Activated naive CD4-positive, alpha-beta T cell treated with anti-CD3 and anti-CD28 coated beads for 36 hours (primary cell): ENCODE results near the gene CRAT. TPM values are rescaled to one million over a fixed set of nuclear protein-coding genes. Genes with fewer than 3 reads are reported as not detected.

Experiments used
- CTCF ChIA-PET: fragments of 350-600 bp; sonication (Branson Sonifier 250); formaldehyde crosslinking; loops from one replicate; lab custom pipeline; 2021; ENCODE audit warnings: antibody characterized with exemption; lab: Charles Lee
- DNase-seq: peaks from one replicate; pipeline ENCODE4 v3.0.0-alpha.2; 2020
- H3K27ac Mint-ChIP-seq: one replicate; pipeline ENCODE4 v1.8.0; 2021; ENCODE audit warnings: mild to moderate bottlenecking, mixed read lengths
- H3K27me3 Mint-ChIP-seq: one replicate; pipeline ENCODE4 v1.8.0; 2021; ENCODE audit warnings: low read depth, mixed read lengths
- H3K36me3 Mint-ChIP-seq: one replicate; pipeline ENCODE4 v1.8.0; 2021; ENCODE audit warnings: low read depth, mixed read lengths
- H3K4me1 Mint-ChIP-seq: one replicate; pipeline ENCODE4 v1.8.0; 2021; ENCODE audit warnings: low read depth, mixed read lengths
- H3K4me3 Mint-ChIP-seq: one replicate; pipeline ENCODE4 v1.8.0; 2021; ENCODE audit warnings: mild to moderate bottlenecking, moderate library complexity, mixed read lengths
- H3K9me3 Mint-ChIP-seq: one replicate; pipeline ENCODE4 v1.8.0; 2021; ENCODE audit warnings: mixed read lengths
- intact Hi-C: fragments of 100-400 bp; cut with micrococcal nuclease; formaldehyde crosslinking; loops from one replicate; pipeline ENCODE4 v1.15.1; 2023
- total RNA-seq, 2 experiments: library from RNA; stranded (reverse); gene quantifications; one replicate each; pipeline ENCODE4 v1.2.3, GENCODE V29; 2021

The CRAT gene
- total RNA-seq, 2 experiments from 2014 or later, result 15.0 to 15.8 TPM

DNA sequence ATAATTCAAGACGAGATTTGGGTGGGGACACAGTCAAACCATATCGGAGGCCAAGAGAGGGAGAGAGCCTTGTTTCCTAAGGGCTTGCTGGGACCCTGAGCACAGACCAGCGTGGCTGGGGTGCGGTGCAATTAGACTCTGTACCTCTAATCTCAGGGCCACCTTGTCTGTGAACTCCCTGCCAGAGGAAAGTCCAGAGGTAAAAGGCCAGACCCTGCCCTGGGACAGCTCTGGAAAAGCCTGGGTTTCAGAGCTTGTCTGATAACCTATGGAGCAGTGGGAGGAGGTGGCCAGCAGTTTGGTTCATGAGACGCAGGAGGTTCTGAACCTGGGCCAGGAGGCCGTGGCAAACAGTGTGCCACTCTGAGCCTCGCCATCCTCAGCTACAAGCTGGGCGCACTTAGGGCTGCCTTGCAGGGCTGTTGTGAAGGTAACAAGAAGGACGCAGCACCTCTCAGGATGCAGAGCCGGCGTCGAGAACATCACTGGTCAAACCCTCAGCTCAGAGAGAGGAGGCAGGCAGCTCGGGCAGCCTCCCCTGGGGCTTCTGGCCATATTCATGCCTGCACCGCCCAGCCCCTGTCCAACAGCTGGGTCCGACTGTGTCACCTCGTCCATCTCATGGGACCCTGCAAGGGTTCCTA is 34.5 kb downstream of the CRAT start:
- H3K27me3 Mint-ChIP-seq, result no peaks in the 10 kb centered on the region
- H3K9me3 Mint-ChIP-seq, result no peaks in the 10 kb centered on the region
- intact Hi-C loops, result no loop called here
- no peaks in the 10 kb centered on the region for H3K36me3 Mint-ChIP-seq
- no peak for DNase-seq
- peaks cover 15% of the 10 kb centered on the region for H3K4me1 Mint-ChIP-seq
- CTCF ChIA-PET, result no interaction called here
- H3K27ac Mint-ChIP-seq, result no peak overlapping the region
- no peak overlapping the region for H3K4me3 Mint-ChIP-seq

GRCh38 chr9:129074106-129074505 is 36.5 kb downstream of the CRAT start:
- no peaks in the 10 kb centered on the region for H3K27me3 Mint-ChIP-seq
- CTCF ChIA-PET, result no interaction called here
- peaks cover 15% of the 10 kb centered on the region for H3K4me1 Mint-ChIP-seq
- no peak for DNase-seq
- intact Hi-C loops, result no loop called here
- no peaks in the 10 kb centered on the region for H3K9me3 Mint-ChIP-seq
- H3K36me3 Mint-ChIP-seq, result no peaks in the 10 kb centered on the region
- no peak overlapping the region for H3K4me3 Mint-ChIP-seq
- H3K27ac Mint-ChIP-seq, result no peak overlapping the region

- H3K4me1 Mint-ChIP-seq, result peaks cover 22% of the 10 kb centered on the region
- H3K36me3 Mint-ChIP-seq, result no peaks in the 10 kb centered on the region
- no peak overlapping the region for H3K27ac Mint-ChIP-seq
- H3K27me3 Mint-ChIP-seq, result no peaks in the 10 kb centered on the region
- intact Hi-C loops, result no loop called here
- CTCF ChIA-PET, result no interaction called here
- no peak overlapping the region for H3K4me3 Mint-ChIP-seq
- DNase-seq, result no peak
- no peaks in the 10 kb centered on the region for H3K9me3 Mint-ChIP-seq
Measured at GRCh38 chr9:129073404-129073803, 37.2 kb downstream of the CRAT start.

DNA sequence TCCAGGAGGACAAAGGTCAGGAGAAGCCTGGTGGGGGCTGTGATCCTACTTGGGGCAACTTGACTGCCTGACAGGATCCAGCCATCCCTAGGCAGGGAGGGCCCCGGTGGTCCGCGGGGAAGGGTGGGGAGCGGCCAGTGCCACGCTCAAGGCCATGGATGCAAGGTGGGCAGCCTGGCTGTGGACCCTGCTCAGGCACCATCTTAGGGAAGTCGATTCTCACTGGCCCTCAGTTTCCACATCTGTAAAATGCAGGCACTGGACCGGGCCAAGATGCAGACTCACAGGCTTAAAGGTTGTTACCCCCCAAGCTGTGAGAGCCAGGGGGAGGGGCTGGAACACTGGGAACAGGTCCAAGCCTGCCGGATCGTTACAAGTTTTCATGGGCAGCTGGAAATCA is 38.4 kb downstream of the CRAT start:
- CTCF ChIA-PET, result interaction anchor here (0.6 kb wide), 1 partner anchor 96 kb away, joined by 3 read pairs; no protein-coding TSS in a partner anchor
- Mint-ChIP-seq H3K27ac (no peak overlapping the region), H3K27me3 (no peaks in the 10 kb centered on the region), H3K9me3 (no peaks in the 10 kb centered on the region), H3K4me3 (no peak overlapping the region), H3K36me3 (no peaks in the 10 kb centered on the region), H3K4me1 (peaks cover 26% of the 10 kb centered on the region)
- DNase-seq, result no peak
- intact Hi-C loops, result no loop called here

GRCh38 chr9:129071526-129072126 is 39.0 kb downstream of the CRAT start:
- Mint-ChIP-seq H3K27me3 (no peaks in the 10 kb centered on the region), H3K27ac (no peak overlapping the region), H3K4me3 (no peak overlapping the region), H3K36me3 (no peaks in the 10 kb centered on the region), H3K9me3 (no peaks in the 10 kb centered on the region), H3K4me1 (peaks cover 26% of the 10 kb centered on the region)
- peak; percentile 32 for DNase-seq
- CTCF ChIA-PET, result no interaction called here
- intact Hi-C loops, result no loop called here

DNA sequence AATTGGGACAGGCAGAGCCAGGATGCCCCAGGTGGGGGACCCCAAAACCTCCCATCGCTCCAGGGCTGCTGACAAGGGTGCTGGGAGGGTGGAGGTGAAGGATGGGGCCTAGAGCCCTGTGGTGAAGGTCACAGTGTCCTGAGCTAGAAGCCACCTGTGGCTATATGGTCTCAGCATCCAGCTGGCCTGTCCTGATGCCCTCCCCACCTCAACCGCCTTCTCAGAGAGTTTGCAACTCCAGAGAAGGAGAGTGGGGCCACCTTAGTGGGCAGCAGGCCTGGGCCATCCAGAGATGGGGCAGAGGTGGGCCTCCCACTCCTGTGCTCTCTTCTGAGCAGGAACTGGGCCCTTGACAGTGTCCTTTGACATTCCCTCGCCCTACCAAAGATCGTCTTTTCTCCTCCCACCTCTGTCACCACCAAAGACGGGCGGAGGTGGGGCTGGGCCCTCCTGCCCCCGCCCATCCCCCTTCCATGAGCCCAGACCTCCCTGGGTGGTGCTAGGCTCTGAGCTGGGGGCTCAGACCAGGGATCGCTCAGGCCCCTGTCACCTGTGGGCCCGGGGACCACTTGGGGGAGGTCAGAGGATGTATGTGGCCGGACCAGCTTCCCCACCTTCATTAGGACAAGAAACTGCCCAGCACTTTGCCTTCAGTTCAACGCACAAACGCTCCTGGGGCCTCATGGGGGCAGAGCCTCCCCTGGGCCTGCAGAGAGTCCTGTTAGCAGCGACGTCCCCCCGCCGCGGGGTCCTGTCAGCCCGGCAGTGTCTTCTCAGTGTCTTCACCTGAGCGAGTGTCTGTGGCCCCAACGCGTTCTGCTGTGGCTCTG is 39.7 kb downstream of the CRAT start:
- DNase-seq, result no peak
- Mint-ChIP-seq H3K4me3 (no peak overlapping the region), H3K27me3 (no peaks in the 10 kb centered on the region), H3K27ac (no peak overlapping the region), H3K4me1 (peaks cover 26% of the 10 kb centered on the region), H3K36me3 (no peaks in the 10 kb centered on the region), H3K9me3 (no peaks in the 10 kb centered on the region)
- intact Hi-C loops, result no loop called here
- CTCF ChIA-PET, result no interaction called here

DNA sequence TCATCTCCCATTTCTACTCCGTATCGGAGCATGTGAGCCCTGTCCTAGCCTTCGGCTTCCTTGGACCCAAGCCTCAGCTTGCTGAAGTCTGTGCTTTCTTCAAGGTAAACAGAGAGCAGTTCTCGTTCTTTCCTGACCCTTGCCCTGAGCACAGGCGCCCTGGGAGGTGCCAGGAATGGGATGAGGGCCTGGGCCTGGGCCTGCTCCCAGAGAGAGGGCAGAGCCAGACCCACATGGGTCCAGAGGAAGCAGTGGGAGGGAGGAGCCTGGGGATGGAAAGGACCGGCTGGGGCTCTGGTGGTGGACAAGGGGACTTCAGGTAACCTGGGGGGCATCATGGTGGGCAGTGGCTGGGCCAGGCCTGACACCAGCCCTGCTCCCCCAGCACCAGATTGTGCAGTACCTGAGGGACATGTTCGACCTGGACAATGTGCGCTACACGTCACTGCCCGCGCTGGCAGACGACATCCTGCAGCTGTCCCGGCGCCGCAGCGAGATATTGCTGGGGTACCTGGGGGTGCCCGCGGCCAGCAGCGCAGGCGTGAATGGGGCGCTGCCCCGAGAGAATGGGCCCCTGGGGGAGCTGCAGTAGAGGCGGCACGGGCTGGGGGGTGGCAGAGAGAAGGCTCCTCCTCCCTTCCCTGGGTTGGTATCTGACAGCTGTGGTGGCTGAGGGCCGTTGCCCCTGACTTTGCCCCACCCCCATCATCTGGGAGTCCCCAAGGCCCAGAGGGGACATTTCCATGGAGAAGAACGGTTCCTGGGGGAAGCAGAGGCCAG is 40.5 kb downstream of the CRAT start:
- Mint-ChIP-seq H3K27ac (no peak overlapping the region), H3K4me1 (peaks cover 26% of the 10 kb centered on the region), H3K27me3 (no peaks in the 10 kb centered on the region), H3K9me3 (no peaks in the 10 kb centered on the region), H3K4me3 (no peak overlapping the region), H3K36me3 (peaks cover 3% of the 10 kb centered on the region)
- intact Hi-C loops, result loop anchor here (1.0 kb wide), 1 partner anchor 11 kb away; the partner anchor contains the start of gene DOLPP1
- DNase-seq, result no peak
- CTCF ChIA-PET, result interaction anchor here (0.6 to 1.4 kb wide), 2 partner anchors 9 to 207 kb away, joined by 4 read pairs; no protein-coding TSS in a partner anchor

- H3K27ac Mint-ChIP-seq, result peak overlapping the region; percentile 80
- no peaks in the 10 kb centered on the region for H3K27me3 Mint-ChIP-seq
- H3K4me3 Mint-ChIP-seq, result peak overlapping the region; percentile 26
- peaks cover 3% of the 10 kb centered on the region for H3K36me3 Mint-ChIP-seq
- no peaks in the 10 kb centered on the region for H3K9me3 Mint-ChIP-seq
- CTCF ChIA-PET, result interaction anchor here (0.6 to 1.4 kb wide), 2 partner anchors 10 to 206 kb away, joined by 4 read pairs; no protein-coding TSS in a partner anchor
- H3K4me1 Mint-ChIP-seq, result peaks cover 26% of the 10 kb centered on the region
- peak; percentile 65 for DNase-seq
- intact Hi-C loops, result loop anchor here (1.0 kb wide), 1 partner anchor 12 kb away; the partner anchor contains the start of gene DOLPP1
Measured at GRCh38 chr9:129068990-129069861, 41.4 kb downstream of the CRAT start.

GRCh38 chr9:129068110-129068509 is 42.5 kb downstream of the CRAT start:
- H3K36me3 Mint-ChIP-seq, result peaks cover 5% of the 10 kb centered on the region
- no peak for DNase-seq
- H3K27ac Mint-ChIP-seq, result peak overlapping the region; percentile 80
- no peaks in the 10 kb centered on the region for H3K9me3 Mint-ChIP-seq
- H3K4me1 Mint-ChIP-seq, result peaks cover 26% of the 10 kb centered on the region
- no peaks in the 10 kb centered on the region for H3K27me3 Mint-ChIP-seq
- CTCF ChIA-PET, result interaction anchor here (0.6 kb wide), 1 partner anchor 310 kb away, joined by 4 read pairs; no protein-coding TSS in a partner anchor
- H3K4me3 Mint-ChIP-seq, result no peak overlapping the region
- intact Hi-C loops, result no loop called here

GRCh38 chr9:129064499-129064908 is 46.1 kb downstream of the CRAT start:
- no peak for DNase-seq
- H3K4me3 Mint-ChIP-seq, result no peak overlapping the region
- CTCF ChIA-PET, result no interaction called here

DNA sequence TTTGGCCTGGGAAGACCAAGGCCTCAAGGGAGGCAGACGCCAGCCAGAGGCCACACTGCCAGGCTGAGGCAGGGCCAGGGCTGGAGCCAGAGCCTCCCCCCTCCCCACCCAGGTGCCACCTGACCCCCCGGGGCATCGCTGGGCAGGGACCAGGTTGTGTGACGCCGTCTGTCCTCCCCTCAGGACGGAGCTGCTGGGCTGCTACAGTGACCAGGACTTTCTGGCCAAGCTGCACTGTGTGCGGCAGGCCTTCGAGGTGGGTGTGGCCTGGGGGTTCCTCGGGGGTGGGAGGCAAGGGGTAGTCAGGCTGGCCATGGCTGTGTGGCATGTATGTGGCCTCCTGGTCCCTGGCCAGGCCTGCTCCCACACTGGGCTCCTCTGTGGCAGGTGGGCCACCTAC is 47.5 kb downstream of the CRAT start:
- no peak overlapping the region for H3K27ac Mint-ChIP-seq
- CTCF ChIA-PET, result no interaction called here
- H3K4me1 Mint-ChIP-seq, result peaks cover under 1% of the 10 kb centered on the region
- peaks cover 9% of the 10 kb centered on the region for H3K36me3 Mint-ChIP-seq
- H3K27me3 Mint-ChIP-seq, result no peaks in the 10 kb centered on the region
- no peaks in the 10 kb centered on the region for H3K9me3 Mint-ChIP-seq
- no peak for DNase-seq
- intact Hi-C loops, result no loop called here
- H3K4me3 Mint-ChIP-seq, result no peak overlapping the region

More at GRCh38 chr9:129064499-129064908, 46.1 kb downstream of the CRAT start:
- Mint-ChIP-seq H3K27me3 (no peaks in the 10 kb centered on the region), H3K9me3 (no peaks in the 10 kb centered on the region), H3K36me3 (peaks cover 7% of the 10 kb centered on the region), H3K4me1 (peaks cover 14% of the 10 kb centered on the region), H3K27ac (no peak overlapping the region)
- intact Hi-C loops, result no loop called here
